HCT116 (cell line): ENCODE results near the gene DUSP28. TPM values are rescaled to one million over a fixed set of nuclear protein-coding genes. Genes with fewer than 3 reads are reported as not detected.

Source experiments
- ATAC-seq: fragments of 200-7000 bp; cut with Tn5 transposase; 2 replicates; pipeline ENCODE4 v1.9.1; 2020; ENCODE audit warnings: mild to moderate bottlenecking, moderate library complexity
- BruUV-seq: library from RNA; stranded (reverse); fragments of 400-500 nt; replicated peaks from 2 replicates; lab custom pipeline; 2021; lab: Mats Ljungman, UMichigan
- CTCF ChIA-PET: fragments of 300-600 bp; sonication (Branson Sonifier 250); formaldehyde crosslinking; loops from one replicate; lab custom pipeline; 2021; ENCODE audit warnings: antibody characterized with exemption; lab: Charles Lee
- POLR2A ChIA-PET: fragments of 300-600, 350-600 bp; sonication (Branson Sonifier 250); formaldehyde crosslinking; loops from one replicate; lab custom pipeline; 2021; ENCODE audit warnings: antibody characterized with exemption; lab: Charles Lee
- RAD21 ChIA-PET, 2 experiments: fragments of 300-600 bp; sonication (Branson Sonifier 250); formaldehyde crosslinking; loops; one replicate each; lab custom pipeline; 2023; ENCODE audit warnings: low total read pairs in 2 of 2; ENCODE audit not compliant: uncharacterized antibody in 2 of 2, unreplicated experiment in 2 of 2, low non-redundant PET in 1 of 2; lab: Charles Lee
- DNase-seq: peaks from one replicate; pipeline ENCODE4 v3.0.0-alpha.2; 2010; ENCODE audit warnings: low read depth, low spot score
- H2AFZ ChIP-seq: fragments of 200-600 bp; shearing (Covaris generic), sonication (generic); 2 replicates; pipeline ENCODE4 v1.6.1; 2017; ENCODE audit warnings: low read depth, mixed run types, mixed read lengths, antibody characterized with exemption, low read length; ENCODE audit not compliant: poor library complexity, severe bottlenecking
- H3K27ac ChIP-seq: 2 replicates; pipeline ENCODE4 v1.5.1; 2012; ENCODE audit warnings: low read depth, low read length
- H3K27me3 ChIP-seq: fragments of 200-600 bp; sonication (generic); 2 replicates; pipeline ENCODE4 v1.6.1; 2016; ENCODE audit warnings: mixed run types, low read length, mixed read lengths; ENCODE audit not compliant: insufficient read depth
- H3K36me3 ChIP-seq, 2 experiments: fragments of 200-500 bp in 1 of 2; fragments of 200-600 bp in 1 of 2; sonication (Bioruptor generic) in 1 of 2; sonication (generic) in 1 of 2; 2 replicates each; pipeline versions ENCODE4 v1.5.1 to v1.6.1; 2014 to 2016; ENCODE audit warnings: low read length in 2 of 2, inconsistent platforms in 1 of 2, mixed read lengths in 1 of 2, mixed run types in 1 of 2; ENCODE audit not compliant: insufficient read depth in 2 of 2, control insufficient read depth in 1 of 2
- H3K4me1 ChIP-seq, 2 experiments: fragments of 200-600 bp in 1 of 2; sonication (generic) in 1 of 2; 2 replicates each; pipeline versions ENCODE4 v1.5.1 to v1.6.1; 2012 to 2017; ENCODE audit warnings: low read length in 2 of 2, inconsistent platforms in 1 of 2, mild to moderate bottlenecking in 1 of 2, mixed read lengths in 1 of 2, mixed run types in 1 of 2, moderate library complexity in 1 of 2; ENCODE audit not compliant: insufficient read depth in 2 of 2, control insufficient read depth in 1 of 2
- H3K4me2 ChIP-seq: fragments of 200-600 bp; sonication (generic); 2 replicates; pipeline ENCODE4 v1.6.1; 2017; ENCODE audit warnings: mixed run types, low read length, mixed read lengths
- H3K4me3 ChIP-seq, 2 experiments: fragments of 200-600 bp in 1 of 2; sonication (generic) in 1 of 2; replicated peaks in 1 of 2; 2 replicates each; pipeline ENCODE4 v1.5.1; 2011 to 2016; ENCODE audit warnings: low read length in 2 of 2, control low read depth in 1 of 2, low read depth in 1 of 2, mild to moderate bottlenecking in 1 of 2, mixed read lengths in 1 of 2, mixed run types in 1 of 2
- H3K79me2 ChIP-seq: fragments of 200-600 bp; sonication (generic); 2 replicates; pipeline ENCODE4 v1.6.1; 2017; ENCODE audit warnings: mild to moderate bottlenecking, mixed run types, low read length, moderate library complexity, mixed read lengths; ENCODE audit not compliant: insufficient read depth
- H3K9ac ChIP-seq: fragments of 200-600 bp; sonication (generic); 2 replicates; pipeline ENCODE4 v1.6.1; 2016; ENCODE audit warnings: low read length, mixed read lengths
- H3K9me2 ChIP-seq: fragments of 200-600 bp; sonication (generic), shearing (Covaris generic); 2 replicates; pipeline ENCODE4 v1.6.1; 2017; ENCODE audit warnings: mixed run types, mild to moderate bottlenecking, moderate library complexity; ENCODE audit not compliant: insufficient read depth
- H3K9me3 ChIP-seq, 2 experiments: fragments of 200-500 bp in 1 of 2; fragments of 200-600 bp in 1 of 2; sonication (Bioruptor generic) in 1 of 2; sonication (generic) in 1 of 2; 2 replicates each; pipeline ENCODE4 v1.6.1; 2014 to 2017; ENCODE audit warnings: low read length in 2 of 2, mixed read lengths in 2 of 2, inconsistent platforms in 1 of 2, low read depth in 1 of 2, mild to moderate bottlenecking in 1 of 2, mixed run types in 1 of 2, moderate library complexity in 1 of 2; ENCODE audit not compliant: control insufficient read depth in 1 of 2, insufficient read depth in 1 of 2
- H4K20me1 ChIP-seq: fragments of 200-600 bp; sonication (generic), shearing (Covaris generic); 2 replicates; pipeline ENCODE4 v1.6.1; 2017; ENCODE audit warnings: mixed run types, mild to moderate bottlenecking, moderate library complexity; ENCODE audit not compliant: insufficient read depth
- ATF3 ChIP-seq: IDR thresholded peaks from 2 replicates; pipeline ENCODE4 v1.6.1; 2012
- CBX3 ChIP-seq: IDR thresholded peaks from 2 replicates; pipeline ENCODE4 v1.6.1; 2012; ENCODE audit warnings: low read depth
- EGR1 ChIP-seq: IDR thresholded peaks from 2 replicates; pipeline ENCODE4 v1.6.1; 2012; ENCODE audit warnings: low read depth
- ELF1 ChIP-seq: IDR thresholded peaks from 2 replicates; pipeline ENCODE4 v1.6.1; 2012; ENCODE audit warnings: low read depth, borderline replicate concordance
- EZH2phosphoT487 ChIP-seq: fragments of 200-600 bp; IDR thresholded peaks from 2 replicates; pipeline ENCODE4 v1.6.1; 2018; ENCODE audit warnings: antibody characterized with exemption, borderline replicate concordance
- JUND ChIP-seq: IDR thresholded peaks from 2 replicates; pipeline ENCODE4 v1.6.1; 2012
- POLR2AphosphoS5 ChIP-seq: IDR thresholded peaks from 2 replicates; pipeline ENCODE4 v1.6.1; 2011; ENCODE audit warnings: mild to moderate bottlenecking, low read depth, low read length, moderate library complexity
- SRF ChIP-seq: IDR thresholded peaks from 2 replicates; pipeline ENCODE4 v1.6.1; 2012; ENCODE audit warnings: low read depth
- TCF7L2 ChIP-seq: IDR thresholded peaks from 2 replicates; pipeline ENCODE4 v1.7.0; 2011; ENCODE audit warnings: borderline replicate concordance, inconsistent platforms; ENCODE audit not compliant: insufficient read depth, insufficient read length; ENCODE audit errors: extremely low read depth
- ZBTB33 ChIP-seq: IDR thresholded peaks from 2 replicates; pipeline ENCODE4 v1.6.1; 2011; ENCODE audit warnings: mild to moderate bottlenecking, low read length, moderate library complexity; ENCODE audit not compliant: insufficient replicate concordance; ENCODE audit errors: extremely low read depth
- intact Hi-C: fragments of 100-400 bp; cut with micrococcal nuclease; formaldehyde crosslinking; loops from 2 replicates; pipeline ENCODE4 v1.10.0; 2022
- total RNA-seq: library from RNA; stranded (reverse); gene quantifications from one replicate; pipeline ENCODE4 v1.2.1, GENCODE V29; 2021; ENCODE audit not compliant: unreplicated experiment

The DUSP28 gene
- total RNA-seq, 1 experiment from 2014 or later, result 5.6 TPM

GRCh38 chr2:240577281-240578109, 17.3 kb downstream of the DUSP28 start:
- Histone ChIP-seq H3K27ac (no peak overlapping the region), H3K4me2 (no peak overlapping the region), H3K36me3 (no peaks in the 10 kb centered on the region), H3K4me3 (no peak overlapping the region), H3K9ac (no peak overlapping the region), H3K9me2 (no peaks in the 10 kb centered on the region), H3K4me1 (peaks cover 35 to 39% of the 10 kb centered on the region in 2 experiments), H3K9me3 (no peaks in the 10 kb centered on the region), H3K27me3 (no peaks in the 10 kb centered on the region), H2AFZ (no peak overlapping the region), H4K20me1 (no peaks in the 10 kb centered on the region), H3K79me2 (peaks cover 36% of the 10 kb centered on the region)
- no peak for TF ChIP-seq POLR2AphosphoS5
- TF ChIP-seq JUND, result no peak
- no peak for TF ChIP-seq ELF1
- TF ChIP-seq EZH2phosphoT487, result no peak
- no peak for TF ChIP-seq ATF3
- TF ChIP-seq EGR1, result no peak
- ChIA-PET RAD21 (interaction anchor here in 1 of 2 experiments (0.6 kb wide), 1 partner anchor 158 kb away, joined by 4 read pairs; no protein-coding TSS in a partner anchor), POLR2A (no interaction called here), CTCF (interaction anchor here (3.7 kb wide), 1 partner anchor 11 kb away, joined by 48 read pairs; no protein-coding TSS in a partner anchor)
- ATAC-seq (no peak), DNase-seq (no peak)
- intact Hi-C loops, result no loop called here
- BruUV-seq, result TSS peak; percentile 7

- ATAC-seq (no peak), DNase-seq (no peak)
- TF ChIP-seq EGR1, result no peak
- no peak for TF ChIP-seq ZBTB33
- TF ChIP-seq CBX3, result no peak
- TF ChIP-seq TCF7L2, result no peak
- TF ChIP-seq SRF, result no peak
- Histone ChIP-seq H3K9me2 (no peaks in the 10 kb centered on the region), H3K9ac (no peak overlapping the region), H3K27ac (0 out of 2 replicates have a peak overlapping the region, but pooled peaks have one; percentile 77), H3K79me2 (peaks cover 41% of the 10 kb centered on the region), H3K4me2 (no peak overlapping the region), H3K4me1 (peaks cover 35 to 44% of the 10 kb centered on the region in 2 experiments), H3K4me3 (no peak overlapping the region), H4K20me1 (no peaks in the 10 kb centered on the region), H3K9me3 (no peaks in the 10 kb centered on the region), H3K36me3 (no peaks in the 10 kb centered on the region), H2AFZ (no peak overlapping the region), H3K27me3 (no peaks in the 10 kb centered on the region)
- intact Hi-C loops, result no loop called here
- BruUV-seq, result no TSS peak
- CTCF ChIA-PET, result interaction anchor here (3.7 kb wide), 1 partner anchor 12 kb away, joined by 48 read pairs; no protein-coding TSS in a partner anchor
- POLR2A ChIA-PET, result no interaction called here
- RAD21 ChIA-PET, result no interaction called here
Measured at GRCh38 chr2:240578110-240578450, 17.9 kb downstream of the DUSP28 start.
